T-helper 1 cell treated with Interleukin-12 subunit alpha and Interleukin-12 subunit beta and Interleukin-4 antibody, amounts not matched to agents 30 ng/mL and 1 ng/mL, for 36 hours (primary cell): ENCODE results near the gene ZMIZ1. TPM values are rescaled to one million over a fixed set of nuclear protein-coding genes. Genes with fewer than 3 reads are reported as not detected.

ENCODE experiments used
- intact Hi-C: fragments of 100-400 bp; cut with micrococcal nuclease; formaldehyde crosslinking; loops from one replicate; pipeline ENCODE4 v1.15.1; 2024
- total RNA-seq: library from RNA; stranded (reverse); gene quantifications from 2 replicates; pipeline ENCODE4 v1.2.3, GENCODE V29; 2022

ZMIZ1 gene
- total RNA-seq, 1 donor from 2014 or later, result 51.2 TPM

DNA sequence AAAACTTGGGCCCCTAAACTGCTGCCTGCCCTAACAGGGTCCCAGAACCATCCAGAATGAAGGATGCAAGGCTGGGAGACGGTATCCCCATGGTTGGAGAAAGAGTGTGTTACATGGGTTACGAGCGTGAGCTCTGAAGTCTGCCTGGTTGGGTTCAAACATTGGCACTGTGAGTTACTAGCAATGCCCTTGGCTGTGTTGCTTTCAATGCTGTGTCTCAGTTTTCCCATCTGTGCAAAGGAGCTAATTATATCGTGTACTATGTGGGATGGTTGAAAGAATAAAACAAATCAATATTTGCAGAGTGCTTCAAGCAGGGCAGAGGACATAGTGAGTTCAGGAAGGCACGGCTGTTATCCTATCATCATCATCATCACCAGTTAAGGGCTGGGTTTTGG lies 114.7 kb downstream of the ZMIZ1 start:
- intact Hi-C loops, result no loop called here

DNA sequence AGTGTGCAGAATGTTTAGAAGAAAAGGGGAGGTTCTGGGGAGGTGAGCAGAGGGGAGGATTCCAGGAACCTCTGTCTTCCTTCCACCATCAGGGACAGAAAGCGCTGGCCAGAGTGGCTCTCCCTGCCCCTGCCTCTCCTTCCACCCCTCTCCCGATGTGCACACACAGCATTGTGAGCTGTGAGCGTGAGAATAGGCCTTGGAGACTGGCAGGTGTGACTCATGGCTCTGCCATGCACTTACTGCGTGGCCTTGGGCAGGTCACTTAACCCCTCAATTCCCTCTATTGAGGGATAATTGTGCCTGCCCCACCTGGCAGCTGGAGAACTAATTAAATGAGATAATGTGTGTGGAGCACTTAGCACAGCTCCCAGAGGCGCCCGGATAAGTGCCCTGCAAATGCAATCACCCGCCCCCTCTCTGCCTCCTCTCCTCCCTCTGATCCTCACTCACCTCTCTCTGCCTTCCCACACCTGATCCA lies 115.4 kb downstream of the ZMIZ1 start:
- intact Hi-C loops, result no loop called here

DNA sequence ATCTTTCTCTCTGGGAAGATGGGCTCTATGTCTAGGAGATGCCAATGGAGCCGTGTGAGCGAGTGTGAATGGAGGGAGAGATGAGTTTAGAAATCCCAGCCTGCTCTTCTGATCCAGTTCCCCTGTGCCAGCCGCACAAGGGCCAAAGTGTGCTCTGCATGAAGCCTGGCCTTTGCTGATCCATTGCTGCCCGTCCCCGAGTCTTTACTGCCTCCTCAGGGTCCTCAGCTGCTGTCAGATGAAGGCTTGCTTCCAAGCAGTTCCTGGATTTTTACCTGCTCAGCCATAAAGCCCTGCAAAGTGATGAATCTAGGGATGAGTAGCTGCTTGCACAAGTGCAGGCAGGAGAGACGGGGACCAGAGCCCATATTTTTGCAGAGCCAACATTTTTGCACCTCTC lies 115.9 kb downstream of the ZMIZ1 start:
- intact Hi-C loops, result no loop called here

DNA sequence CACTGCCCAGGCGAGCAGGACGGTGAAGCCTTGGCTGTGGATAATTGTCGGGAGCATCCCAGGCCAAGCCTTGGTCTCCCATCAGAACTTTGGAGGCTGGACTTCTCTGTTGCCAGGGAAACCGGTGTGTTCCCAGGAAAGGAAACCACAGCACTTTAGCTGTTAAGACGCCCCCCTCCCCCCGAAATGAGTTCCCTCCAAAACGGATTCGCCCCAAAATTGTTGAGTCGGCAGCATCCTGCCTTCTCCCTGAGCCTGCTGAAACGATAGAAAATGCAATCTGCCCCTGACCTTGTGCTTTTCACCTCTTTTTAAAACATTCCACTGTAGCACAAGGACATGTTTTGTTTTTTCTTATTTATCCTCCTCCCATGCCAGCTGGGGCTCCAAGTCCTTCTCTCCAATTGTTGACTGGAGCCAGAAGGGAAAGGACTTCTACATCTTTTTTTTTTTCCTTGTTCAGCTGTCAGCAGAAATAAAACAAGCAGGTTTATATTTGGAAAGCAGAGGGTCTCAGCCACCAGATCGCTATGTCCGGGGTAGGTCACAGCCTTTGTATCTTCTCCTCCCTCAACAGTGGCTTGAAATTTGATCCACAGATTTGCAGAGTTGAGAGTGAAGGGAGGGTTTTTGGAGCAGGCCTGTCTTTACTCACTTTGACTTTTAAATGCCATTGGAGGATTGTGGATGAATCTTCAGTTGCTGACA lies 116.5 kb downstream of the ZMIZ1 start:
- intact Hi-C loops, result no loop called here

DNA sequence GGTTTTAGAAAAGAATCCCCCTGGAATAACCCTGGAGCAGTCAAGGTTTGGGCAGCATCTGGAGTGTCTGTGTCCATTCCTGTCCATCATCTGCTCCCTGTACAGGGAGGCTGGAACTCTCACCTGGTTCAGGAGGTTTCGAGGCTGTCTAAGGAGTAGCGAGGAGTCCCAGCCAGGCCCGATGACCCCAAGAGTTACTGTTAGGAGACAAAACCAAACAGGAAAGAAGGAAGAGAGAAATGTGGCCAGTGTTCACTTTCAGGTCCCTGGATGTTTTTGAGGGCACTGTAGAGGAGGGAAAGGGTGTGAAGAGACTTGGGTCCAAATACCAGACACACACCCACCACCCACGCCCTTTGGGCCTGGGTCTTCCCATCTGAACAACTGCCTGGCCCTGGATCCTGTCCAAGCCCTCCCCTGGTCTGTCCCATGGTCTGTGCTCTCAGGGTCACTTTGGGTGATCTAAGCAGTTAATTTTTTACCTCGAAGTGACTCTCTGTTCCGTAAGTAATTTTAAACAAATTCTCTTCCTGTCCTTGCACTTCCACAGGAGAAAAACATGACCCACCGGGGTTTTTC lies 117.1 kb downstream of the ZMIZ1 start:
- intact Hi-C loops, result no loop called here

DNA sequence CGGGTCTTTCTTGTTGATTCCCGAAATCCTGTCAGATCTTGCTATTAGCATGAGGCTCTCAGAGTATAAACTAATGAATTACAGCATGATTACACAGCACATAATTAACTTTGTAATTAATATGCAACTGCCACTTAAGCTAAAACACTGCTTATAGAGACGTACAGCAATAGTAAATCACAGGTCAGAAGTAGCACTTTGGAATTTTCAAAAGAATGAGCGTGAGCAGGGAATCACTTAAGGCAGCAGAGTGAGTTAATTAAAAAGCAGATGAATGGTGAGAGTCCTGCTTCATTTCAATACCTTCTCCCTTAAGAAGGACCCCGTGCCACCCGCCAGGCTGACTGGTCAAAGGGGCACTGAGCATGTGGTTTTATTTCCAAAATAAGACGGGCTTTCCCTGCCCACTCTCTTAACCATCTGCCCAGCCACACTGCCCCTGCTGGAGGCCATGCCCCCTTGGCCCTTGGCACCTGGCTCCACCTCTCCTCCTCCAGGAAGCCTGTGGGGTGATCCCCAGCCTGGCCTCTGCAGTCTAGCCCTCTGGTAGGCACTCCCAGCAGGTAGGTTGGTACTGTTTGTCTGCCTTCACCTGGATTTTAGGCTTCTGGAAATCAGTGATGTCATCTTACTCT lies 117.8 kb downstream of the ZMIZ1 start:
- intact Hi-C loops, result no loop called here

DNA sequence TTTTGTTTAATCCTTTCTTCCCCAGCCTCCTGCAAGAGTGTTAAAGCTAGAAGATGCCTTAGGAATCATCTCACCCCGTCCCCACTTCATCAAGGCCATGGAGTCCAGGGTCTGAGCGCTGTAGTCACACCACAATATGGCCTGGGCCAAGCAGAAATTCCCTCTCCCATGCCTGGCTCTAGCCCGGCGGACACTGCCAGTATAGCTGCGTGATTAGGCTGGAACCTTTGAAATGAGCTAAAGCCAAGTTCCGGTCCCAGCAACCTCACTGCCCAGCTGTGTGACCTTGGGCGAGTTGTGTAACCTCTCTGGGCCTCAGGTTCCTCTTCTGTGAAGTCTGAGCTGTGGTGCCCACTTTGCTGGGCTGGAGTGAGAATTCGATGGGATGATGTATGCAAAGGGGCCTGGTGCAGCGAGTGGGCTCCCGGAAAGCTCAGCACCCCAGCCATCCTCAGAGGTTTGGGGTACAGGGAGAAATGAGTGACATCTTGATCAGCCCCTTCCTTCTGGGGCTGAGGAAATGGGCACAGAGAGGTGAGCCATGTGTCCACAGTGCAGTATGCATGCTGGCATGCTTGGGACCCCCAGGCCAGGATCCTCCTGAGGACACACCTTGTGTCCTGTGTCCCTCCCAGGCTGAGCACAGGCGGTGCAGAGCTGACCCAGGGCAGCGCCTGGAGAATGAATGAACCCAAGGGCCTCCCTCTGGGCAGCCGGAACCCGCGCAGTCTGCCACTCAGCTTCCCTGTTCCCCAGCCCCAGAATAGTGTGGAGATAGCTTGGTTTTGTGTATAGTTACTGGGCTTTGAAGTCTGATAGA lies 118.6 kb downstream of the ZMIZ1 start:
- intact Hi-C loops, result no loop called here

DNA sequence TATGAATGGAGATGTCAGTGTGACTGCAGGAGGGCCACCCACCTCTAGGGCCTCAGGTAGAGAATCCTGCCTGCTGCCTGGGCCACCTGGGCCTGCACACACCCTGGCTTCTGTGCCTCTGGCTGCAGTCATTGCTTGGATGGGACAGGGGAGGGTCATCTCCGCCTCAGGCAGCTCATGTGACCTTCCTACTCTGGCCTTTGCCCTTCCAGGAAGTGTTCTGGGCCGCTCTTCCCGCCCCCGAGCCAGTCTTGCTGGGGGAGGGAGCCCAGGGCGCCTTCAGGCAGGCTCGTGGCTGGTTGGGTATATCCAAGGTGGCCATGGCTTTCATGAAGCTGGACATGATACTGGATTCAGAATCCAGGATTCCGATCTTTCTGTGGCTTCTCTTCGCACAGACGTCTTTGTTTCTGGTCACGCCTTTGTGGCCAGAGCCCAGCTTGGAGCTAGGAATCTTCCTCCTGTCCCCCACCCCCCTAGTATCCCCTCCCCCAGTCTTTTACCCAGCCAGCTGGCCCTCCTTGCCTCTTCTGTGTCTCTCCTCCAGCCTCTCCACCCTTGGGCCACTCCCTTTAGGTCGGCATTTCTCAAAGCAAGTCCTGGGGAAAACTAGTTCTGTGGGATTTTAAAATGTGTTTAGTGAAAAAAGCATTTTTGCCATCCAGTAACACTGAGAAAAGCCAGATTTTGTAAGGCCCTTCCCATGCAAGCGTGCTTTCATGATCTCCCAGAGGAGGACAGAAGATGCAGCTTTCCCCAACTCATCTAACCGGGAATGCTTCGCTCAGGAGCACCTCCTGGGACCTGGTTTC lies 119.6 kb downstream of the ZMIZ1 start:
- intact Hi-C loops, result no loop called here

DNA sequence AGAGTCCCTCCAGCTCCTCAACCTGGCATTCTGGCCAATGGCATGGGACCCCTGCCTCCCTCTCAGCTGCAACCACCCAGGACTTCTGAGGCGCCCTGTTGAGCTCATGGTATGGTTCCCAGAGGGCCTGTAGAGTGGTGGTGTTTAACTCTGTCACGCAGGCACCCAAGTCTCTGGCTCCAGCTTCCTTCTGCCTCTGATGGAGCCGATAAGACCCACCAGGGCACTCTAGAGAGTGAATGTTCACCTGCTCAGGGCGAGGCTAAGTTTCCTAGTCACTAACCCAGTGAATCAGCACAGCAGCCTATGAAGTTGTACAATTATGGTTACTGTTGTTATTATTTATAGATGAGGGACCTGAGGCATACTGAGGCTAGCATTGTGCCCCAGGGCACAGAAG lies 120.4 kb downstream of the ZMIZ1 start:
- intact Hi-C loops, result no loop called here

DNA sequence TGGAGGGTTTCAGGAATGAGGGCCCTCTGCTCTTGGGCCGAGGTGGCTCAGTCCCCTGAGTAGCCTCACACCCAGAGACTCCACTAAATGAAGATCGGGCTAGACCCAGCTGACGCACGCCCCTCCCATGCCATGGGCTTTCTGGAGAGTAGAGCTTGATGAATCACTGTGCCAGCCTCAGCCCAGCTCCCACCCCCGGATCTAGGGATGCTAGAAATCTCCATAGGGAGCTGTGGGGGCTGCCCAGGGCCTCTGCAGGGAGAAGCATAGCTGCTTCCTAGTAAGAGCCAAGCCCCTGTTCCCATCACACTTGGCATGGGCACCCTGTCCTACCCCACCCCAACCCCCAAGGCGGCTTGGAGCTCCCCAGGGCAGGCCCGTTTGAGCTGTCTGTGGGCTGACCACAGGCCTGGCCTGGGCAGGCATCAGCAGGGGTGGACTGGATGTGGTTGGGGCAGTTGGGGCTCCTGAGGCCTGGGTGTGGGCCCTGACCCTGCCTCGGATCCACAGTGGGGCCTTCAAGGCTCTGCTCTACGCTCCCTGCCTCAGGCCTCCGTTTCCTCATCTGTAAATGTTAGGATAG lies 121.2 kb downstream of the ZMIZ1 start:
- intact Hi-C loops, result no loop called here

DNA sequence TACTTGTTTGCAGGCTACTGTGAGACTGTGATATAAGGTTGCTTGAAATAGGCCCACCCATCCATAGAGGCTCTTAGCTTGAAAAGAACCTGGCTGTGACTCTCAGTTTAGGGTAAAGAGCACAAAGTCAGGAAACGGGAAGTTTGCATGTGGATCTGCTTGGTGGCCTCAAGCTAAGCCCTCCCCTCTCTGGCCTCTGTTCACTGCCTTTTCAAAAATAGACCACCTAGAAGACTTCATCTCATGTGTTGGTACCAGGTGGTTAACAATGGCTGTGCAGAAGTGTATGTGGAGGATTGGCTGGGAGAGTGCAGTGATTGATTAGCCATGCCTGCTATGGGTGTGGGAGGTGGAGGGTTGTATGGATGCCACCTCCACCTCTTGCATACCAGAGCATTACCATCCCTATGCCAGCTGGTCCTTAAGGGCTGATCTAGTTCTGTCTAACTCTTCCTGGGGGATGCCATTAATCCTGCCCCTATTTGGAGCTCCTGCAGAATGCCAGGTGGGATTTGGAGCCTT lies 122.0 kb downstream of the ZMIZ1 start:
- intact Hi-C loops, result no loop called here

DNA sequence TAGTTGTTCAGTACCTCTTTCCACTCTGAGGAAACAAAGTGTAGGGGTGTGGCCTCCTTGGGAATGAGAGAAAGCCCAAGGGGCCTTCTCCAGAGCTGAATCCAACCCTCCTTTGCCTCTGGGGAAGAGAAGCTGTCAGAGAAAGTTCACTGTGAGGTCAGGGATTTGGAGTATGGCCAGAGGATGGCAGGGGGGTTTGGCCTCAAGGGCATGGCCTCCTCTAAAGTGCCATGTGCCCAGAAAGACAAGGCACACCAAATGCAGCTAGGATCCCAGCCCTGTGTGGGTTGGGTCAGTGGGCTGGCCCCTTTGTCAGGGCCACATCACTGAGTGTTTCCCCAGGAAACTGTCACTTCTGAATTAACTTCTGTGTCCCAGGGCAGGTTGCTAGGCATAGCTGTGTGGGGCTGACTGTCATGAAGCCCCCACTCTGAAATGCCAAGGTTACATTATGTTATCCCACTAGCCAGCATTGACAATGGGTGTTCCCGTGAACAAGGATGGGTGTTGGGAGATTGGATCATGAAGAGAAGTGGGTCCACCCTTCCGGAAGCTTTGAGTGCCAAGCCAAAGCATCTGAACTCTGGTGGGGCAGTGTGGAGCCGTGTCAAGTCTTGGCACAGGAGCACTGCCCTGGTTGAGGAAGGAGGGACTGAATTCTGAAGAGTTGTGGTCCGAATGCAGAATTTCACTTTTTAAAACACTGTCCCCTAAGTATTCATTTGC lies 123.3 kb downstream of the ZMIZ1 start:
- intact Hi-C loops, result no loop called here

DNA sequence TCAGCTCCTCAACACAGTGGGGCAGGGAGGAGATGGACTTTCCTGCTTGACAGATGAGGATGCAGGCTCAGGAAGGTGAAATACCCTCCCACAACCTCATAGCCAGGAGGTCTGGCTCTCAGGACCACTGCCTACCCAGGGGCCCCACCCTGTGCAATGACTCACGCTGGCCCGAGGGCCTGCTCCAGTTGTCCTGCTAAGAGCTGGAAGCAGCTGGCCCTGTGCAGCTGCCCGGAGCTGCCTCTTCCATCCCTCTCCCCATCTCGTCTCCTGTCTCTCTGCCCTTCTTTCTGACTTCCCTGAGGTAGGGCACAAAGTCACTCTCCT lies 123.9 kb downstream of the ZMIZ1 start:
- intact Hi-C loops, result no loop called here

DNA sequence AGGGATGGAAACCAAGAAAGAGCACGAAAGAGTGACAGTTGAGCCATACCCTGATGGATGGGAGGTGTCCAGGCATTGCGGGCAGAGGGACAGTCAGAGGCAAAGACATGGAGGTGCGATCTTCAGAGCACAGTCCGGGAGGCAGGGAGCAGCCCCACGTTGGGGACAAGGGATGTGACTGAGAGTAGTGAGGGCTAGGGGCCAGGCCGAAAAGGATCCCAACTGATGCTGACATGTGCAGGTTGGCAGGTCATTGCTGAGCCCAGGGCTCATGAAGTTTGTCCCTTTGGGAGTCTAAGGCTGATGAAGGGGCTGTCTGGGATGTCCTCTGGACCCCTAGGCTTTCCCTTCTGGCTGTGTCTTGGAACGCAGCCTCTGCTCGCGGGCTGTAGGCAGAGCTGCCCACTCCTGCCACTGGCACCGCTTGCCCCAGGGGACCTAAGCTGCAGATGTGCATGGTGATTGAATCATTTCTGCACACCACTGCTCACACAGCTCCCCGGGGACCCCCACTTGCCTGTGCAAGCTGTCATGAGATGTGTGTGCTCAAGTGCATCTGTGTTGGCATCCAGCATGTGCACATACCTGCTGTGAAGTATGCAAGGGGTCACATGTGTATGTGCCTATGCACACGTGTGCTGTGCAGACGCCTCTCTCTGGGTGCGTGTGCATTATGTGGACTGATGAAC lies 125.1 kb downstream of the ZMIZ1 start:
- intact Hi-C loops, result loop anchor here (2.0 kb wide), 4 partner anchors 221 to 983 kb away; no protein-coding TSS in a partner anchor

DNA sequence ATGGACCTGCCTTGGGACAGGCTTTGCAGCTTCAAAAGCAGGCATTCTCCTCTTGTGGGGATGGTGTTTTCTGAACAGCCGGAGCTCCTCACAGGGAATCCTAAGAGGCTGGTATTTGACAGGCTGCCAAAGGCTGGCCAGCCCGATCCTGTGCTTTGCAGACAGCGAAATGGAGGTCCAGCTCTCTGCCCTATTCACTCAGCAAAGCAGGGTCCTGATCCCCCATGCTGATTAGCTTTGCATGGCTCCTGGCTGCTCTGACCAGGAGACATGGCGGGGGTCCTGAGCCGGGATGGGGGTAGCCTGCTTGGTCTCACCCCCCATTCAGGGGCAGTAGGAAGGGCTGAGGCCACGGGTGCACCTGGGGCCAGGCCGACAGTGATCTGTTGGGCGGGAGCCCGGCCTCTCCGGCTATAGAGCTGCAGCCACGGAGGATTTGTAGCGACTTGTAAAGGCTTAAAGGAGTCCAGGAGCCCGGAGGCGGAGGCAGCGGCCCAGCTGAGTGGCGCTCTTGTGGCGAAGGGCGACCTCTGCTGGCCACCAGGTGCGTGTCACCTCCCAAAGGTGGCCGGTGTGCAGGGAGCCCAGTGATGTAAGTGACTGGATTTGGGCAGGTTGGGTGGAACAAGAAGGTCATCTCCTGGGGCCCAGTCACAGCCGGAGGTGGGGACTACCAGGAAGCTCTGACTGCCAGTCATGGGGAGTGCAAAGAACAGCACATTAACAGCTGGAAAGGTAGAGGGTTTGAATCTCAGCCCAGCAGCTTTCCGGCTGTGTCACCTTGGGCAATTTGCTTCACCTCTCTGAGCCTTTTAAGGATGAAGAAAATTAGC lies 126.5 kb downstream of the ZMIZ1 start:
- intact Hi-C loops, result loop anchor here (1.0 to 5.0 kb wide), 10 partner anchors 125 to 1163 kb away; partner anchors contain the start of gene RPS24

DNA sequence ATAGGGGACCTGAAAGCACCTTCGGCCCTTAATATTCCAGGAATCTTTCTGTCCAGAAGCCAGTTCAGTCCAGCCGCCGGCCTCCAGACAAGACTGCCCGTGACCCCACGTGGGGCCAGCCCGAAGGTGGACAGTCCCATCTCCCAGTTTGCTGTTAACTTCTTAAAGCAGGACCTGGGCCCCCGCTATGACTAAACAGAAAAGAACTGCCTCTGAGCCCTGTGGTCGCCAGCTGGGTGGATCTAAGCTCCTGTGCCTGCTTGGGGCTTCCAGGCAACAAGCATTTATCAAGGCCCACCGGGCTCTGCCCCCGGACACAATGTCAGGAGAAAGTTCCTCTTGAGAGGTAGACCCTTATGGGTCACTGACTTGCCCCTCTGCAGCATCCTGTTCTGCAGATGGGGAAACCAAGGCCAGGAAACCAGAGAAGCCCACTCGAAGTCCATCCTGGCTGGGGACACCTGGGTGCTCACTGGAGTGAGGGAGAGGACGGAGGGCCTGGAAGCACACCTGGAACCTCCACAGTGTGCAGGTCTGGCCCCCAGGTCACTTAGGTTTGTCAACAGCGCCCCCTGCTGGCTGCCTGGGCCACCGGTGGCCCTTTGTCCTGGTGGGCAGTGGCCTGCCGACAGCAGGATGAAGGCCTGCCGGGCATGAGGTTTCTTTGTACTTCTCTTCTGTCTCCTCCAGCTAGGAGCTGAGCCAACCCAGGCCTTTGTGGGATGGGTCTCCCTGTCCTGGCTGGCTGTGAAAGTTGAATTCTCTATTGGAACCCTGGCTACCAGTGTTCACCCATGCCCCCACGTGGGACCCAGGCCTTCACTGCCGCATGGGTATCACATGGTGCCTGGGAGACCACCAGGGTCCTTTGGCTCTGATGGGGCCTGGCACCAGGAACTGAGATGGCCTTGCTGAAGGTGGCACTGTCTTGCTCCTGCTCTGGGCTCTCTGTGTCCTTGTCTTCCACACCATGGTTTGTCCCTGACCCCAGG lies 128.0 kb downstream of the ZMIZ1 start:
- intact Hi-C loops, result loop anchor here (2.0 to 5.0 kb wide), 4 partner anchors 540 to 1350 kb away; partner anchors contain the start of gene RPS24

DNA sequence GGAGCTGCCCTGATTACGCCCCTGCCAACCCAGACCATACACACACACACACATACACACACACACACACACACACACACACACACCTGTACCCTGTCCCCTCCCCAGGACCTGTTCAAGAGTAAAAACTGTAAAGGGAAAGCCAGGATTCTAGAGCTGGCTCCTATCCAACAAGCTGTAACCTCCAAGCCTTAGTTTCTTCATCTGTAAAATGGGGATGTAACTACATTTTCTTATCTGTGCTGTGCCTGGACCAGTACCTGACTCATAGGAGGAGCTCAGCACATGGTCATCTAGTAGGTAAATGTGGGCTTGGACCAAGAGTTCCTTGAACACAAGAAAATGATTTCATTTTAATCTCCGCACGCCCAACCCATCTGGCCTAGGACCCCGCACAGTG lies 128.8 kb downstream of the ZMIZ1 start:
- intact Hi-C loops, result loop anchor here (2.0 to 5.0 kb wide), 4 partner anchors 541 to 1351 kb away; partner anchors contain the start of gene RPS24
